Embryonic facial prominence (tissue), 1 donor: Measurements from ENCODE around the gene ARPC2.

ENCODE experiments used
- DNase-seq: peaks from one replicate; pipeline ENCODE4 v3.0.0-alpha.2; 2016; ENCODE audit errors: extremely low spot score

Gene ARPC2

DNA sequence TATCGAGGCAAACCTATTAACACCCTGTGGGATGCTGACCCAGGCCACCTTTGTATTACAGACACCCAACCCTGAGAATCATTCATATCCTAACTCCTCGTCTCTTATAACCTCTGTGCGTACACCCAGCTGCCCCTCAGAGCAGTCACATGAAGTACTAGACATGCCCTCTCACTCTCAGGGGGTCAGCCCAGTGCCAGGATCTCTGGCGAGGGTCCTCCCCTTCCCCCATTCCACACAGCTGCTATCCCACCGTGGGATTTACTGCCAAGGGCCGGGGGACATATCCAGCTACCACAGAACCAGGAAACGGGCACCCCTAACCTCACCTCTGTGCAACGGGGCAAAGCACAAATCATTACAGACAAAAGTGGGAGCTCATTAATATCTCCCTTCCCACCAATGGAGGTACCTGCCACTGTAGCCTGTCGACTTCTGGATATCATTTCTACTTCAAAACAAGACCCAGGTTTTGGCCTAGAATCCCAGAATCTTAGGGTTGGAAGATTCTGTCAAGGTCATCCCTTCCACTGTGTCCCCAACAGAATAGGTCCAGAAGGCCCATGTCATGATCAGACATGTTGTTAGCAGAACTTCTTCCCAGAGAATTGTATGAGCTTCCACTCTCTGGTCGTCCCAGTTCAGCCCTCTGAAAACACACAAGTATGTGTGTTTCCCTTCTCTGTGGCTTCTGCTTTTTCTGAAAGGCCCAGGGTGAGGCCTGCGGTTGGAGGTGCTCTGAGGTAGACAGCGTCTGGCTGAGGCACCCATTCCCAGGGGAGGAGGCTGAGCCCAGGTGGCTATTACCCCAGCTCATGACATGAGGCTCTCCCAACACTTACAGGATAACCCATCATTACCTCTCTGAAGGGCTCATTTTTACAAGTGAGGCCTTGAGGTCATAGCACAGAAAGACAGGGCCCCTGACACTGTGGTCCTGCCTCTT lies 73.6 kb downstream of the ARPC2 start:
- DNase-seq = no peak

DNA sequence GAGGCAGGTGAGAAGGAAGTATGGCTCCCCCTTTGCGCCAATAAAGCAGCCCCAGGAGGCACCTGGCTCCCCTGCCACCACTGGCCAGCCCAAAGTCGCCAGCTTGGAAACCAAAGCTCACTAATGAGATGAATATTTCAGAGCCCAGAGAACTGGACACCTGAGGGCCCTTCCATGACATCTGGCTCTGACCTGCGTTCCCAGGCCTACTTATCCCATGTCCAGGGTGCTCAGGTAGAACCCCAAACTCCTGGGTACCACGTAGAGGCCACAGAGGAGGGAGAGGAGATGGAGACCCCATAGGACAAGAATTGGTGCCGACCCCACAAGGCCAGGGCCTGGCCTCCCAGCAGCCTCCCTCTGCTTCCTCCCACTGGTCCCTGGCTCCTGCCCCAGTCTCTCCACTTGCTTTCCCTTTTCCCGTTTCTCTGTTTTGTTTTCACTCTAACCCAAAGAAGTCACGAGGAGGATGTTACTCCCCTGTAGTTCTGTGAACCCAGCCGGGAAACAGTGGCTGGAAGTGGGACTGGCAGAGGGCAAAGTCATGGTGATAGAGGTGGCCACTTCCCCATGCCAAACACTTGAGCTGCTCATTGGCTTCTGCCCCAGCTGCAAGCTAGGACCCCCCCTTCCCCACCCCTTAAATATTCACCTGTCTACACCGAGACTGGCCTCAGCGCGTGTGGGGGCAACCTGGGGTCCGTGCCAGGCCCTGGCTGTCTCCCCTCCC lies 74.5 kb downstream of the ARPC2 start:
- DNase-seq = no peak

DNA sequence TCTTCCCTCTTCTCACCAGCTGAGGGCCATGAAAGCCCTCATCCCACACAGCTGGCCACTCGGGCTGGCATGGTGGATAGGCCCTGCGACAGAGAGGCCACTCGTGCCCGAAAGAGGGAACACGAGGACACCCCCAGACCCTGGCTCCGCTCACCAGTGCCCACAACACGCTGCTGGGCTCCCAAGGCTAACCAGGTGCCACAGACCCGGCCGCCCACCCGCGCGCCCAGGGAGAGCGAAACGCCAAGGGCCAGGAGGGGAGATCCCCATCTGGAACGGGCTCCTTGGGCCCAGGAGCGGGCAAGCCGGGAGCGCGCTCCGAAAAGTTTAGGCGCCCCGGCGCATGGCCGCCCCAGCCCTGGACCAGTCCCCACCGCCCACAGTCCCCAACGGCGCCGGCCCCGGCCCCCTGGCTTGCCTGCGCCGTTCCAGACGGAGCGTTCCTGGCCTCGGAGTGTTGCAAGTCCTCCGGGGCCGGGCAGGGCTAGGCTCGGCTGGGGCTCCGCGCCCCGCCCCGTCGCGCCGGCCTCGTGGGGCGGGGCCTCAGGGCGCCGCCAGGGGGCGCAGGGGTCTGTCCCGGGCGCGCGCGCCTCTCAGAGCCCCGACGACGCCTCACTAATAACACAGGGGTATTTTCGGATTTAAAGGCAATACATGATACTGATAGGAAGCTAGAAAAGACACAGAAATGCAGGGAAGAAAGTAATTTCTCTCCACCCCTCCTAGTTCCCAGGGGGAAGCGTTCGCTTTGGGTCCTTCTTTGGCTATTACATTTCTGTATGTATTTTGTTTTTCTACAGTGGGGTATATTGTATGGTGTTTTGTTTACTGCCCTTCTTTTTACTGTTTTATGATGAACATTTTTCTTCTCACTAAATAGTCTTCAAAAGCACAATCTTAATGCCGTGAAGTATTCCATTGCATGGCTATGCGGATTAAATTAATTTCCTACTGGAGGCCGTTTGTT lies 75.3 kb downstream of the ARPC2 start, which contains the start of gene TMBIM1:
TMBIM1 (minus strand) TSS at position 456 of the 967 bp plus-strand sequence. CDS start 10,362 bp downstream, outside the sequence.
- peak; percentile 53 for DNase-seq

DNA sequence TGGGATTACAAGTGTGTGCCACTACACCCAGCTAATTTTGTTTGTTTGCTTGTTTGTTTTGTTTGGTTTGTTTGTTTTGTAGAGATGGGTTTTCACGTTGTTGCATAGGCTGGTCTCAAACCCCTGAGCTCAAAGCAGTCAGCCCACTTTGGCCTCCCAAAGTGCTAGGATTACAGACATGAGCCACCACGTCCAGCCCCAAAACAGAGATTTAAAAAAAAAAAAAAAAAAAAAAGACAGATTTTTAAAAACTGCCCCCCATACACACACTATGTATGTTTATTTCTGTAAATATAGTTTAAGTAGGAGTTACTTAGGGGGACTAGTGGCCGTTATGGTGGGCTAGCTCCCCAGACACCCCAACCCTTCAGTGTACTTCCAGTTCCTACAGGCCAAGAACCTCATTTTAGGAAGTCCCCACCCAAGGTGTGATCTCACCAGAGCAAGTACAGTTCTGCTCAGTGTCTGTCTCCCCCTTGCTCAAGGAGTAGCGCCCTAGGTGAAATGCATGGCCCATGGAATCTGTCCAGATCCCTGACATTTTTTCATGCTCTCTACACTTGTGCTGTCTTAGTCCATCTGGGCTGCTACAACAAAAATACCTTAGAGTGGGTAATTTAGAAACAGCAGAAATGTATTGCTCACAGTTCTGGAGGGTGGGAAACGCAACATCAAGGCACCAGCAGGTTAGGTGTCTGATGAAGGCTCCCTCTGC lies 76.9 kb downstream of the ARPC2 start:
- no peak for DNase-seq

DNA sequence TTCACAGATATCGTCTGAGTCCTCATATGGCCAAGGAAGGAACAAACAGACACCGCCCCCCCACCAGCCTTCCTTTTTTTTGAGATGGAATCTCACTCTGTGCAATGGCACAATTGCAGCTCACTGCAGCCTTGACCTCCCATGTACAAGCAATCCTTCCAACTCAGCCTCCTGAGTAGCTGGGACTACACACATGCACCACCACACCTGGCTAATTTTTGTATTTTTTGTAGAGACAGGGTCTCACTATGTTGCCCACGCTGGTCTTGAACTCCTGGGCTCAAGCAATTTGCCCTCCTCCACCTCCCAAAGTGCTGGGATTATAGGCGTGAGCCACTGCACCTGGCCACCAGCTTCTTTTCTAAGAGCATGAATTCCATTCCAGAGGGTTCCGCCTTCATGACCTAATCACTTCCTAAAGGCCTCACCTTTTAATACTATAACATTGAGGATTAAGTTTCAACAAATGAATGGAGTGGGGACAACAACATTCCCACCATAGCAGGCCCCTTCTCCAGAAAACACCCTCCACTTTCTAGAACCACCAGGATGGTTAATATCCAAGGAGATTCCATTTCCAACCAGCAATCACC lies 77.5 kb downstream of the ARPC2 start:
- DNase-seq = no peak

DNA sequence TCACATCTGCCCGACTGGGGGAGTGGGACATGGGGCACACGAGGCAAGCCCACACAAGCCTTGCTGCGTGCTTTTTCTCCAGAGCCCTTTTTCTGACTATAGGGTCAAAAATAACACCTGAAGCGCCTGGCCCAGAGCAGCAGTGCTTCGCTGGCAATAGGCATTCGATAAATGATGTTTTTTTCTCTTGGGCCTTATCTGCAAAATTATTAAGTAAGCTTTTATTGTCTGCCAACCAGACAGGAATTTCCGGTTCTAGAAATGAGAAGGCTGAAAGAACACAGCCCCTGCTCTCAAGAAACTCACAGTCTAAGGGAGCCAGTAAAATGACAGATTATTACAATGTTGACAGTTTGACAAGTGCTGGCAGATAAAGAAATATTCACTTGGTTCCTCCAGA lies 78.0 kb downstream of the ARPC2 start:
- DNase-seq = no peak

DNA sequence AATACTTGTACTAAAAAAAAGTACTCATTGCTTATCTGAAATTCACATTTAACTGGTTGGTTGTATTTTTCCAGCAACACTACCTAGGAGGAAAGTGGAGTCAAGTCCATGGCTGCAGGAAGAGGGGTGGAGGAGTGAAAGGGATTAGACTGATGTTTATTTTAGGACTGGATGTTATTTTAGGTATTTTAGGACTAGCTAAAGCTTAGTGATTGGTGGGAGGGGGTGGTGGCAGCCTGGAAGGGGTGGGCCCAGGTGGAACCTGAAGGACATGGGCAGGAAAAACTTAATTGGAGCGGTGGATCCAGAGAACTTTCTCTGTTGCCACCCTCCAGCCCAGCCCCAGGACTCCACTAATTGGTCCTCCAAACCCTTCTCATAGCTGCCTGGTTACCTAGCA lies 79.2 kb downstream of the ARPC2 start:
- no peak for DNase-seq

DNA sequence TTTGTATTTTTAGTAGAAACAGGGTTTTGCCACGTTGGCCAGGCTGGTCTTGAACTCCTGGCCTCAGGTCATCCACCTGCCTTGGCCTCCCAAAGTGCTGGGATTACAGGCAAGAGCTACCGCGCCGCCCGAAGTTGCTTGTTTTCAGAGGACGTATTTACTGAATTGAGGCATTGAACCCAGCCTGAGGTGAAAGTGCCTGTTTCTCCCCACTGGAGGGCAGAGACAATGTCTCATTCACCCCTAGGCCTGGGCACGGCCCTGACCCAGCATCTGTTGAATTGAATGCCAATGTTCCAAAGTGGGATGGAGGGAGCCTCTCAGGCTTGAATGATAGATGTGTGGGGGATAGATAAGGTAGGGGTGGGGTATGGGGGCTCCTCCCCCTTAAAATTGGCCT lies 79.9 kb downstream of the ARPC2 start:
- no peak for DNase-seq

DNA sequence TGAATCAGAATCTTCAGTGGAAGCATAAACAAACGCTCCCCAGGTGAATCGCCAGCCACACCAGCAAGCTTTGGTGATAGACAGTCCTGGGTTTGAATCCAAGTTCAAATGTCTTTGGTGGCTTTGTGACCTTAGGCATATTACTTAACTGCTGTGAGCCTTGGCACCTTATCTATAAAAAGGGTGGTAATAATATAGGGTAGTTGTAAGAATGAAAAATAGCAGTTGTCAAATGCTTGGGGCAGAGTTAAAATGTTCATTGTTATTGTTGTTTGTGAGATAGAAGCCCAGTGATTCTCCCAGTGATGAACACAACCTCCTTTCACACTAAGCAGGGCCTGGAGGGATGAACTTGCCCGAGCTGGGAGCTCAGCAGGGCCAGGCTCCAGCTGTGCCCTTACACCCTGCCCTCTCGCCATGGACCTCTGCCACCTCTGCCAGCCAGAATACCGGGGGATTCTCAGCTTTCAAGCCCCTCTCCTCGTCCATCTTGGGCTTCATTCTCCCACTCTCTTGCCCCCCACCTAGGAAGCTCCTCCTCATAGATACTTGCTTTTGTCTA lies 81.4 kb downstream of the ARPC2 start:
- no peak for DNase-seq

DNA sequence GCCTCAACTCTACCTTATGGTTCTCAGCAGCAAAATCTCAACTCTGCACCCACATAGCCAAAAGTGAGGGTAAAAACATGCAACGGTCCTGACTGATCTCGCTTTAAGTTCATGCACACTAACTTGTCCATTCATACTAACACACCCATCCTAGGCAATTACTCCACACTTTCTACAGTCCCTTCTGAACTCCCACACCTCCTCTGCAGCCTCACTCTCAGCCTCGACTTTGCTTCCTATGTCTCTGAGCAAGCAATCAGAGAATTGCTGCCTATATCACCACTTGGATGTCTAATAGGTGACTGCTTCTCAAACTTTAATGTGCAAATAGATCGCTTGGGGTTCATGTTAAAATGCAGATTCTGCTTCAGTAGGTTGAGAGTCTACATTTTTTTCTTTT lies 83.2 kb downstream of the ARPC2 start:
- no peak for DNase-seq

DNA sequence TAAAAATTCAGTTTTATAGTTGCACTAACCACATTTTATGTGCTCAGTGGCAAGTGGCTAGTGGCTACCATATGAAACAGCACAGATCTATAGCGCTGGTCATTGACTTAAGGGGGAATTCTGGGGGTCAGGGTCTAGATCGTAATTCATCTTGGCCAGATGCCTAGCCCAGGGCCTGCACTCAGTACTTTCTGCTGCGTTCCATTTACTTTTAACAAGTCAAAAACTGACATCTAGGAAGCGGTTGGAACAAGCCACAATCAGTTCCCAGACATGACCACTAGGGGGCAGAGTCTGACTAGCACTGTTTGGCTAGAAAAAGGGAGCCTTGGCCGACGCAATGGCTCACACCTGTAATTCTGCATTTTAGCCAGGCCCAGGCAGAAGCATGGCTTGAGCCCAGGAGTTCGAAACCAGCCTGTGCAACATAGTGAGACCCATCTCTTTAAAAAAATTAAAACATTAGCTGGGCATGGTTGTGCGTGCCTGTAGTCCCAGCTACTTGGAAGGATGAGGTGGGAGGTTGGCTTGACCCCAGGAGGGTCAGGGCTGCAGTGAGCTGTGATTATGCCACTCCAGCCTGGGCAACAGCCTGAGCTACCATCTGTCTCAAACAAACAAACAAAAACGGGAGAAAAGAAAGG lies 84.3 kb downstream of the ARPC2 start:
- DNase-seq = peak; percentile 75
